Fibroblast of gingiva (primary cell): ENCODE data around the gene MITF.

Experiments
- DNase-seq: peaks from one replicate; pipeline ENCODE4 v3.0.0-alpha.2; 2011; ENCODE audit warnings: low read depth

MITF gene

DNA sequence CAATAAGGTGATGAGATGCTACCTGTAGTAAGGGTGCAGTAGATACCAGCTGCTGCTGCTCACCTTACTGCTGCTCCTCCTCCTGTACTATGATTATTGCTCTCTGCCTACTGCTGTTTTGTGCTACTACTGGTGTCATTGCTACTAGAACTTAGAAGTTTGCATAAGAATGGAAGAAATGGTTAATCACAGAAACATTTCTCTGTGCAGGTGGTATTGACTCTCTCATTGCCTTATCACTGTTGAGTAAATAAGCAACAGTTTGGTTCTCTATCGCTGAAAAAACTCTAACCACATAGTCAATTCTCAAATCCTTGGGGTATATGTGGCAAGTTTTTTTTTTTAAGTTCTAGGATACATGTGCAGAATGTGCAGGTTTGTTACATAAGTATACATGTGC lies 16.5 kb downstream of the MITF start:
- DNase-seq: no peak

DNA sequence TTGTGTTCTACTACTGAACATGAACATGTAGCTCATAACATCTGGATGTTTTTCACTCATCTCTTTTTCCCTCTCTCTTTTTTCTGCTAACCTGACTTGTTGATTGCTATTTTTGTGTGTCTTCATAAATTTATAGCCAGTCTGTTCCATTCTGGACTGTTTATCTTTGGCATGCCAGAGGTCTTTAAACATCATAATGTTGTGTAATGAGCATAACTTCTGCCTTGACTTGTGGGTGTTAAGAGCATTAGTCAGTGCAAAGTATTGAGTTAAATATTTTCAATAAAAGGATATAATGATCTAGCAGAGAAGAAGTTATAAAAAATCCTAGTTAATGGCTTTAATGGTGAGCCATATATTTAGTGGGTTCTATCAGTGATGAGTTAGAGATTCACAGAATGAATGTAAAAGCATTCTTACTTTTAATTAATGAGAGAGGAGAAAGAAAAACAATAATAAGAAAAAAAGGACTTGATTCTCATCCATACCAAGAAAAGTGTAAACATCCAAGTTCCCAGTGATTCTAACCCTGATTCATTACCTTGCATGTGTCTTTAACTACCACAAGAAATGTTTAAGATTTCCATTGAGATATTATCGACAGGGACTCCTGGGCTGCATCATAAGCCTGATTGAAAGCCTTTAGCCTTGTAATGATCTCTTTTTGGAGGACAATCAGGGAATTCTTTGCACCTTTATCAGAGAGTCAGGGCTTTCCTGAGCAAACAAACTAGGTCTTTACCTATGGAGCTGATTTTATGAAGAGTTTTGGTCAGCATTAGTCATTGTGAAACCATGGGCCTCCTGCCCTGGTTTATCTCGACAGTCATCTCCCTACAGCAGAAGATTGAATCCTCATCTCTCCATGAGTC lies 22.9 kb downstream of the MITF start:
- peak; percentile 78 for DNase-seq

DNA sequence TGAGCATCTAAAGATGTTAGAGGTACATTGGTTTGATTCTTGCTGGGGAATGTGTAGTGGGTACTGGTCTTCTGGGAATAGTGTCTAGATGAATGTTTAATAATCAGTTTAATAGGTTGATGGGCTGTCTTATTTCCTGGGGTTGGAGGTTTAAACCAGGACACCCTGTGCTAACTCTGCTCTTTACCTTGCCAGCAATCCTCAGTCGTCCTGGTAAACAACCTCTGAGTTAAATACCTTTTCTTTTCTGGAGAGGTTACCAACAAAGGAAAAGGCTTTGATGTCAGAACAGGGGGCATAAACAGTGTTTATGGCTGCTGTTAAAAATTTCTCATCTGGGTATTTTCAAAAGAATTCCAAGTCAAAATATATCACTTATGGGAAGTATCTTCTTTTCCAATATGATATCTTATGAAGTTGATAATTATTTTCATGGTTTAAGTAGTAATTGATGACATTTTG lies 23.5 kb downstream of the MITF start:
- DNase-seq: no peak

DNA sequence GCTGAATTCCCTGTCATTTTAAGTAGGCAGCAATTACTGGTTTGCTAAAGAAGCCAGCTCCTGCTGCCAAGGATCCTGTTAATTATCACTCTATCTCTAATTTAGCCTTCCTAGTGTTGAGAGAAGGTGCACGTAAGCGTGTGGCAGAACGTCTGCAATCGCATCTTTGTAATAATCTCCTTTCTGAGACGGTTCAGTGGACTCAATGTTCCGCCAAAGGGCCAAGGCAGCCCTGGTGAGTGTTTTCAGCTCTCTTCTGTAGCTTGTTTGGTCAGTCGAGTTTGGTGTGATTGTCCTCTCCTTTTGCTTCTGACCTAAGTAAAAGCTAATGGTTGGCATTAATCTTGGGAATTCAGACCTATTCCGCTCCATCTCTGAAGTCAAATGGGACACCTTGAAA lies 24.2 kb downstream of the MITF start:
- no peak for DNase-seq

GRCh38 chr3:69764121-69764741 lies 25.0 kb downstream of the MITF start:
- no peak for DNase-seq

- DNase-seq: no peak
Measured at GRCh38 chr3:69764861-69765260, 25.6 kb downstream of the MITF start.

DNA sequence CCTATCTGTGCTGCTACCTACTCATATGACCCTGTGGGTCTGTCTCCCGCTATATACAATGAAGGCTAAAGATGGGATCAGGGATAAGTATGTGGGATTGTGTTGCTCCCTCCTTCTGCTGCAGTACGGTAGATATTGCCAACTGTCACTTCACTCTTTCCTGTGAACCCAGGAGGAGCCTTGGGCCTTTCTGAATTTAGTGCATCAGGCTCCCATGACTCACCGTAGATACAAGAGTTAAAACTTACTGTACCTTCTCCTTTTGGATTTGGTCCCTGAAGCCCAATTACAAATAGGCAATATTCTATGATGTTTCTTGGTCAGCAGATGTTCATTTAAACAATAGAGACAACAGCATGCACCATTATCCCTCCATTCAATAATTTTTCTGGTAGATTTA lies 27.4 kb downstream of the MITF start:
- DNase-seq: no peak

GRCh38 chr3:69767571-69767970 lies 28.3 kb downstream of the MITF start:
- no peak for DNase-seq

DNA sequence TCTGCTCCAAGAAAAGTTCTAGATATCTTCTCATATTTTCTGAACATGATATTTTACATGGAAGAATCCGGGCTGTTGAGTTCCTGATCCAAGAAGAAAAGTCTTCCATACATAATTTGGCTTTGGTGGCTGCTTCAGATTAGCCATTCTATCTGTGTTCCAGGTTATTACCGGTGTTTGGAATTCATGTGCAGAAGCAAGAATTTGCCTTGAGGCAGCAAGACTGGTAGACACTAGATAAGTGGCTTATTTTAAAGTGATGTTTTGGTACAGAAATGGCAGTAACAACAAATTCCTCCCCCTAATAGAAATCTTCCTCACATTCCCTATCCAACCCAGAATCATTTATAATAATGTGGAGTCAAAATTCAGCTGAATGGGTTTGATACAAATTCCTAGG lies 29.2 kb downstream of the MITF start:
- DNase-seq: no peak

DNA sequence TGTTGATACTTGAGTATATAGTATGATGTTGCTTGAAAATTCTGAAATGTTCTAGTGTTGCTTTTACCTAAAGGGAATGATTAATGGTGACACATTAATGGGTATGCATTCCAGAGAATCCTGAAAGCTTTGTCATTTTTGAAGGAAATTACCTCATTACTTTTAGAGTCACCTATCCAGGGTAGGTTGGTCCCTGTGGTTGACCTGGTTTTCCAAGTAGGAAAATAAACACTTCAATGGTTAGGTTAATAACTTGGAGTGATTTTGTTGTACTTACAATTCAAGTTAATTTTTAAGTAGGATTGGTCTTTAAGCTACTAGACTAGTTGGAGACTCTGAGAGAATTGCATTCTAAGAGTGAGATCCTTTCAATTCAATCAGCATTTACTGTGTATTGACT lies 31.0 kb downstream of the MITF start:
- no peak for DNase-seq

DNA sequence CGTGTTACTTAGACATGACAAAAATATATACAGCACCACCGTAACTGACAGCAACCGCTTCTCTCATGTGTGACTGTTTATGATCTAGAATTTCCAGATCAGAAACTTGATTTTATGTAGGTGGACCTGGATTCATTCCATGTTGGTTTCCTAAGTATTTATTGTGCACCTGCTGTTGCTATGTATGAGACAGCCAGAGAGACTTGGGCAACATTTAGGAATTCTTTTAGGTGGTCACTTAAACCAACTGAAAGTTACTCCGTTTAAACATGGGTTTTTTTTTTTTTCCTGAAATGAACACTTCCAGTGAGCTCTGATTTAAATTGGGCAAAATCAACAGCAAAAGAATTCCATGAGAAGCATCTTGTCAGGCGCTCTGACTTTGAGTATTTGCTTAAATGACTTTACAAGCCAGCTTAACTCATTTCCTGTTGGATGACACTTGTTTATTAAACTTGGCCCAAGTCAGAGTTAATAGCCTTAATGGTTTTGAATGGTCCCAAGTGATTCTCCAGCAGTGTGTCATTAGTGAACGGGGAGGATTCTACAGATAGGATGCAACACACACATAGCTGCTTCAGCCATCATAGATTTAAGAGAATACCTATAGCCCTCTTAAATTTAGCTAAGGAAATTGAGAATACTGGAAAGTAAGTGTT lies 31.8 kb downstream of the MITF start:
- DNase-seq: no peak

GRCh38 chr3:69772152-69772867 lies 33.0 kb downstream of the MITF start:
- no peak for DNase-seq

- DNase-seq: peak; percentile 74
Measured at GRCh38 chr3:69774029-69774428, 34.8 kb downstream of the MITF start.

GRCh38 chr3:69775751-69776150 lies 36.5 kb downstream of the MITF start:
- DNase-seq: no peak

GRCh38 chr3:69776289-69776688 lies 37.0 kb downstream of the MITF start:
- no peak for DNase-seq

GRCh38 chr3:69776920-69777581 lies 37.8 kb downstream of the MITF start:
- DNase-seq: peak; percentile 24

DNA sequence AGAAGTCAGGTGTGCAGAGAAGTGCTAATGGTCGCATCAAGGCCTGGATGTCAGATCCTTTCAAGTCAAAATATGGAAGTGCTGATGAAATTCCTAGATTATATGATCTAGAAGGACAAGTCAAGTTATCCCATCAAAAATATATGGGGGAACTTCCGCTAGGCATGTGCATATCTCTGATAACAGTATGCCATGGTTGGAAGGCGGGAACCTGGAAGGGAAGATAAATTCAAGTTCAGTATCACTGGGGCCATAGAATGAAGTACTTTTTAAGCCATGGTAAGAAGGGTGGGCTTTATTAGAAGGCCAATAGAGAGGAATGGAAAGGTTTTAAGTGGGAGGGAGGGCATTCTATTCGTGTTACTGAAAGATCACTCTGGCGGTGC lies 38.3 kb downstream of the MITF start:
- no peak for DNase-seq

DNA sequence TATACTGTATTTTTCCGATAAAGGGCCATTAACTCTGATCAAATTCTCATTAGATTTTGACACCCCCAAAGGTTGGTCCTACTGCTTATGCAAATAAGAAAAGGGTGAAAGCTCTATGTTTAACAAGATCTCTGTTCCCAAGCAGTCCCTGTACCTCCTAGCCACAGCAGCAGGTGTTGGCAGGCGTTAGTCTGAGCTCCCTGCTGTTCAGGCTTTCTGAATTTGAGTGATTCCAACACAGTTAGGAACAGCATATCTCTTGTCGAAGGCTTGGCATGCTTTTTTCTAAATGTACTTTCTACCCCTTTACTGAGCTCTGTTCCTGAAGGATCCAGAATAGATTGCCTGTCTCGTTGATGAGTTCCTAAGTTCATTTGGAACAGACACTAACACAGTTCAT lies 42.3 kb downstream of the MITF start:
- no peak for DNase-seq

GRCh38 chr3:69784954-69785514 lies 45.8 kb downstream of the MITF start:
- peak; percentile 87 for DNase-seq

DNA sequence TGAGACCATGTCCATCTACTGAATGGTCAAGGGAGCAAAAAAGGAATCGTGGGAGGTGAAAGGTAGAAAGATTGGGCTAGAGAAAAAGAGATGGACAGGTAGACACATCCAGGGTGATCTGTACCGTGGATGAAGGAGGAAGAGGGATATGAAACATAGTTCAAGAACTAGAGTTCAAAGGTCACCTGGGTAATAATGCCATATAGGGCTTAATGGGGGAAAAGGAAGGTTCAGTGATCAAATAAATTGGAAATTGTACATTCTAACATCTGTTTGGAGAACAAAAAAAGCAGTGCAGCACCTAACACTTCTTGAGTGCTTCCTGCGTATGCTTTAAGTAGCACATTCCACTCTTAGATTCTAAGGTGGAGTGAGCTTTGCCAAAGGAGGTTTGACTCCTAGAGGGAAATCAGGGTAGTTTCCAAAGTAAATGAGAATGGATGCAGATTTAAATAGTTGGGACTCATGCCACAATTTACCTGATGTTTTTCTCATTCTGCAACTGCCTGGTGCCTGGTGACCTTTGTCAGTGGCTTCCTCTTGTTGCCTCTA lies 46.6 kb downstream of the MITF start:
- no peak for DNase-seq

GRCh38 chr3:69786854-69787253 lies 47.6 kb downstream of the MITF start:
- no peak for DNase-seq
